ENCODE results near the gene PLEKHM3. TPM values are rescaled to one million over a fixed set of nuclear protein-coding genes. Genes with fewer than 3 reads are reported as not detected.

The PLEKHM3 gene
- total and polyA plus RNA-seq, 2 of the 13 experiments (the other 11 are each of a cell fraction or from before 2014, with no cell fraction given): 4.5 to 4.7 TPM

GRCh38 chr2:207819839-207820784 is 205.2 kb downstream of the PLEKHM3 start (continued):
- no peak; the same call in 1 of the 2 replicates for TF ChIP-seq GZF1 (CRISPR knock-in tag; IDR thresholded peaks at IDR 0.05)
- TF ChIP-seq HBP1 (CRISPR knock-in tag; IDR thresholded peaks at IDR 0.05; ENCODE audit: low read depth): peak; percentile 3; the same call in 1 of the 2 replicates
- TF ChIP-seq ARNTL (CRISPR knock-in tag; IDR thresholded peaks at IDR 0.05): peak; percentile 78
- TF ChIP-seq ZC3H13 (CRISPR knock-in tag; IDR thresholded peaks at IDR 0.05): no peak
- no peak for TF ChIP-seq PLSCR1 (CRISPR knock-in tag; IDR thresholded peaks at IDR 0.05; ENCODE audit: borderline replicate concordance)
- peak in 1 of 2 experiments; percentile 11; a peak in 1 of 4 replicates for TF ChIP-seq ATF4 (CRISPR knock-in tag; IDR thresholded peaks at IDR 0.05)
- TF ChIP-seq HNRNPK (IDR thresholded peaks at IDR 0.05; ENCODE audit: low read depth, low read length, poor library complexity, severe bottlenecking): no peak
- TF ChIP-seq TGIF2 (CRISPR knock-in tag; IDR thresholded peaks at IDR 0.05): peak; percentile 68
- peak; percentile 33; the same call in 1 of the 2 replicates for TF ChIP-seq ARID2 (CRISPR knock-in tag; IDR thresholded peaks at IDR 0.05; ENCODE audit: borderline replicate concordance)
- no peak for TF ChIP-seq HMGA1 (CRISPR knock-in tag; conservative IDR thresholded peaks at IDR 0.05)
- TF ChIP-seq SIN3A (IDR thresholded peaks at IDR 0.05; ENCODE audit: borderline replicate concordance, low read depth, low read length): no peak
- TF ChIP-seq PHB2 (IDR thresholded peaks at IDR 0.05; ENCODE audit: partially characterized antibody): no peak
- no peak for TF ChIP-seq CENPX (CRISPR knock-in tag; IDR thresholded peaks at IDR 0.05)
- peak; percentile 81 for TF ChIP-seq ZNF124 (CRISPR knock-in tag; IDR thresholded peaks at IDR 0.05)
- no peak for TF ChIP-seq BHLHE40 (IDR thresholded peaks at IDR 0.05; ENCODE audit: low read length)
- TF ChIP-seq MTA1 (CRISPR knock-in tag; IDR thresholded peaks at IDR 0.05; ENCODE audit: borderline replicate concordance): peak; percentile 30; the same call in 1 of the 2 replicates
- TF ChIP-seq XBP1 (CRISPR knock-in tag; IDR thresholded peaks at IDR 0.05): no peak
- TF ChIP-seq RXRA (CRISPR knock-in tag; IDR thresholded peaks at IDR 0.05): peak; percentile 47; the same call in 1 of the 2 replicates
- no peak for TF ChIP-seq DNMT1 (CRISPR knock-in tag; IDR thresholded peaks at IDR 0.05)
- peak; percentile 88 for TF ChIP-seq HMG20A (CRISPR knock-in tag; IDR thresholded peaks at IDR 0.05; ENCODE audit: borderline replicate concordance)
- TF ChIP-seq SRF (IDR thresholded peaks at IDR 0.05; ENCODE audit: low read depth, low read length): peak; percentile 49; the same call in 1 of the 2 replicates
- TF ChIP-seq ZNF160 (CRISPR knock-in tag; IDR thresholded peaks at IDR 0.05): peak; percentile 80
- TF ChIP-seq E2F2 (CRISPR knock-in tag; IDR thresholded peaks at IDR 0.05; ENCODE audit: borderline replicate concordance): no peak
- TF ChIP-seq PAX8 (CRISPR knock-in tag; IDR thresholded peaks at IDR 0.05; ENCODE audit: borderline replicate concordance): no peak
- 0 out of 2 replicates have a peak, but pooled peaks have one; percentile 40 for TF ChIP-seq SRY (CRISPR knock-in tag; IDR thresholded peaks at IDR 0.05)

All from HepG2 (cell line).